Astrocyte (in vitro differentiated cells and primary cell): ENCODE results near the gene SH3RF1.

Experiments used
- EZH2 ChIP-seq: IDR thresholded peaks from 2 replicates; pipeline ENCODE4 v1.6.1; 2012; ENCODE audit warnings: mild to moderate bottlenecking, low read length, inconsistent platforms; ENCODE audit not compliant: insufficient read depth
- TF ChIP-seq, protein P1 (sequence below): IDR thresholded peaks from 2 replicates; pipeline ENCODE4 v1.5.1; 2011; ENCODE audit warnings: low read depth, mild to moderate bottlenecking, inconsistent platforms, low read length, moderate library complexity; ENCODE audit not compliant: insufficient read depth

DNA sequence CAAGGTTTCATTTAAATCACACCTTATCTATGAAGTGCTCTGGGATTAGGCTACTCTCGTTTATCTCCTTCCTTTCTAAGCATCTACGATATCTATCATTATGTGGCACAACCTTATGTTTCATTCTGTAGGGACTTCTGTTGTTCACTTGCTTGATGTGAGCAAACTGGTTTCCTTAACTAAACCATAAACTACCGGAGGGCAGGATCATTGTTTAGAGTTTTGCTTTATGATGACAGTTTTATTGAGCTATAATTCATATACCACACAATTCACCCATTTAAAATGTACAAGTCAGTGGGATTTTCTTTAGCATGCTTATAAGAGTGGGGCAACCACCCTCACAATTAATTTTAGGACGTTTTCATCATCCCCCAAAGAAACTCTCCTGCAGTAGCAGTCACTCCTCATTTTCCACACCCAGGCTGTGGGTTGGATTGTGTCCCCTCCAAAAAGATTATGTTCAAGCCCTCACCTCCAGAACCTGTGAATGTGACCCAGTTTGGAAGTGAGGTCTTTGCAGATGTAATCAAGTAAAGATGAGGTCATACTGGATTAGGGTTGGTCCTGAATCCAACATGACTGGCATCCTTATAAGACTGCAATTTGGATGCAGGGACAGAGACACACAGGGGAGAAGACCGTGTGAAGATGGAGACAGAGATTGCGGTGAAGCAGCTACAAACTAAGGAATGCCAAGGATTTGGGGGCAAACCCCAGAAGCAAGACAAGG lies 42.1 kb upstream of the SH3RF1 start:
- TF ChIP-seq, protein P1, sequence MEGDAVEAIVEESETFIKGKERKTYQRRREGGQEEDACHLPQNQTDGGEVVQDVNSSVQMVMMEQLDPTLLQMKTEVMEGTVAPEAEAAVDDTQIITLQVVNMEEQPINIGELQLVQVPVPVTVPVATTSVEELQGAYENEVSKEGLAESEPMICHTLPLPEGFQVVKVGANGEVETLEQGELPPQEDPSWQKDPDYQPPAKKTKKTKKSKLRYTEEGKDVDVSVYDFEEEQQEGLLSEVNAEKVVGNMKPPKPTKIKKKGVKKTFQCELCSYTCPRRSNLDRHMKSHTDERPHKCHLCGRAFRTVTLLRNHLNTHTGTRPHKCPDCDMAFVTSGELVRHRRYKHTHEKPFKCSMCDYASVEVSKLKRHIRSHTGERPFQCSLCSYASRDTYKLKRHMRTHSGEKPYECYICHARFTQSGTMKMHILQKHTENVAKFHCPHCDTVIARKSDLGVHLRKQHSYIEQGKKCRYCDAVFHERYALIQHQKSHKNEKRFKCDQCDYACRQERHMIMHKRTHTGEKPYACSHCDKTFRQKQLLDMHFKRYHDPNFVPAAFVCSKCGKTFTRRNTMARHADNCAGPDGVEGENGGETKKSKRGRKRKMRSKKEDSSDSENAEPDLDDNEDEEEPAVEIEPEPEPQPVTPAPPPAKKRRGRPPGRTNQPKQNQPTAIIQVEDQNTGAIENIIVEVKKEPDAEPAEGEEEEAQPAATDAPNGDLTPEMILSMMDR = no peak
- TF ChIP-seq EZH2 = no peak
